Measurements from ENCODE around the gene DSN1. TPM values are rescaled to one million over a fixed set of nuclear protein-coding genes. Genes with fewer than 3 reads are reported as not detected.

The DSN1 gene
- total RNA-seq, 1 experiment from 2014 or later, result 40.5 TPM

DNA sequence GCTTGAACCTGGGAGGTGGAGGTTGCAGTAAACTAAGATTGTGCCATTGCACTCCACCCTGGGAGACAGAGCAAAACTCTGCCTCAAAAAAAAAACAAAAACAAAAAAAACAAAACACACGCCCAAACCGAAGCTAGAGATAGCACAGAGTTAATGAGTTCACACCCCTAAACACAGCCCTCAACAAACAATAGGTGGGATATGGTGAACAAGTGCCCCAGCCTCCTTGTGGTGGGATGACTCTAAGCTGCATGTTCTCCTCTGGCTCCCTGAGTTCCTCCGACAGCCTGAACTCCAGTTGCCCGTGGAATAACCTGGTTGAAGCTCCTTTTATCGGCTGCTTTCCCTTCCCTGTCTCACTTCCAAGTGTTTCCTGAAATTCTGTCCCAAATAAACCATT, 22.1 kb upstream of the DSN1 start:
- DNase-seq (ENCODE audit: low read depth), result no peak

DNA sequence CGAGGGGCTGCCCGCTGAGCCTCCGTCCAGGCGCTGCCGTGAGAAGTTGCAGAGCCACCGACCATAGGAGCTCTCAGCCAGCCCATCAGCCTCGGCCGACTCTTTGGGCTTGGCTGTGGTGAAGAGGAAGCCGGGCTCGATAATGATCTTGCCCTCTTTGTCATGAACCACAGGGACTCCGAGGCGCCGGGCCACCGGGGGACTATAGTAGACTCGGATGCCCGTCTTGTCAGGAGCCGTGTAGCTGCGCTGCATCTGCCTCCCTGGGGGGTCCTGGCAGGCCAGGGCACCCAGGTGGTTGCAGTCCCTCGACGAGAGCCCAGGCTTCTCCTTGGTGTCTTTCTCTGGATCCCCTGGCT, 20.5 kb upstream of the DSN1 start:
- no peak for DNase-seq (ENCODE audit: low read depth)

DNA sequence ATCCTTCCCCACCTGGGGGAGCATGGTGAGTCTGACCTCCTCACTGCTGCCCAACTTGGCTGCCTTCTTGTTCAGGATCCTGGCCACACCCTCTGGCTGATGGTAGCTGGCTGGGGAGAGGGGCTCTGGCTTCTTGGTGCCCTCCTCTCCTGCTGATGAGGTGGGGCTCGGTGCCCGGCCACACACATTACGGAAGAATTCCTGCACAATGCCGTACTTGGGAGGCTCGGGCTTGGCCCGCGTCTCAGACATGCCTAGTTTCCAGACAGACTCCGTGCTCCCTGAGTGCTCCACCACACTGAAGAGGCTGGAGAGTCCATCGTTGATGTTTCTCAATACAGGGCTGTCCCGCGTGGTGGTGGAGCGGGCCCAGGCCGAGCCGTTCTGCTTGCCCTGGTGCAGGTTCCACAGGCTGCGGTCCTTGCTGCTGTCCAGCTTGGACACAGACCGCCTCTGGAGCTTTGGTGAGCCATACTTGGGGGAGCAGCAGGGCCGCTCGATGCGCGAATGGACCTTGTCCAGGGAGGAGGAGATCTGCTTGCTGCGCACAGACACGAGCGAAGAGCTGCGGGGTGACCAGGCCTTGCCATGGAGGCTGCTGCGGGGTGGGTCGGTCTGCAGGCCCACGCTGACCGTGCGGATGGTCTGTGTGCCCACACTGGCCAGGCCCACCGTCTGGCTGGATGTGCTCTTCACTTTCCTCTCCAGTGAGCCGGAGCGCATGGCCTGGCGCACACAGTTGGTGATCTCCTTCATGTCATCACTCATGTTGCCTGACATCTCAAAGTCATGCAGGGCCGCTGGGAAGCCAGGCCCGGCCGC, 19.9 kb upstream of the DSN1 start:
- no peak for DNase-seq (ENCODE audit: low read depth)

DNA sequence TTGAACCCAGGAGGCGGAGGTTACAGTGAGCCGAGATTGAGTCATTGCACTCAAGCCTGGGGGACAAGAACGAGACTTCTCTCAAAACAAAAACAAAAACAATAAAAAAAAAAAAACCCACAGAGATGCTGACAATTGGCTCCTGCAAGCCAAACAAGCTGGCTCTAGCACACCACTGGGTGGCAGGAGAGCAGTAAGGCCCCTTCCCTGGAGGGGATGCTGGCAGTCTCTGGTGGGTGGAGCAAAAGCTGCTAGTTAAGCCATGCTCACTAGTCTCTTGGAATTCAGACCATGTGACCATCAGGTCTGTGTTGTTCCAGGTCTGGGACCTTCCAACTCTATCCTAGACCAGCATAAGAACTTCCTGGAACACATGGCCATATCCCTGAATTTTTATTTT, 18.9 kb upstream of the DSN1 start:
- DNase-seq (ENCODE audit: low read depth), result peak; percentile 77

DNA sequence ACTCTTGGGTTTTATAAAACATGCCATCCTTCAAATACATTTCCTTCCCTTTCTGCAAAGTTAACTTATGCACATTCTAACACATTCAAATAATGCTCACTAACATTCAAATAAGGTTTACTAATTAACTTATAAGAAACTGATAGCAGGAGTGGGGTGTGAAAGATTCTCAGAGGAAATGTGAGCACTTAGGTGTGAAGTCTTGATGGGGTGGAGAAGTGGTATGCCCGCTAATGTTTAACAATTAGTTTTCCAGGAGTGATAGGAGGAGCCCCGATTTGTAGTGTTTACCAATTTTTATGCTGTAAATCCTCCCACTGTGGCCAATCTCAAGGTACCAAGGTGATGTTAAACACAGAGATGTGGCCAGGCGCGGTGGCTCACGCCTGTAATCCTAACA, 18.3 kb upstream of the DSN1 start:
- DNase-seq (ENCODE audit: low read depth), result no peak

GRCh38 chr20:36786663-36787062, 13.1 kb upstream of the DSN1 start:
- no peak for DNase-seq (ENCODE audit: low read depth)

DNA sequence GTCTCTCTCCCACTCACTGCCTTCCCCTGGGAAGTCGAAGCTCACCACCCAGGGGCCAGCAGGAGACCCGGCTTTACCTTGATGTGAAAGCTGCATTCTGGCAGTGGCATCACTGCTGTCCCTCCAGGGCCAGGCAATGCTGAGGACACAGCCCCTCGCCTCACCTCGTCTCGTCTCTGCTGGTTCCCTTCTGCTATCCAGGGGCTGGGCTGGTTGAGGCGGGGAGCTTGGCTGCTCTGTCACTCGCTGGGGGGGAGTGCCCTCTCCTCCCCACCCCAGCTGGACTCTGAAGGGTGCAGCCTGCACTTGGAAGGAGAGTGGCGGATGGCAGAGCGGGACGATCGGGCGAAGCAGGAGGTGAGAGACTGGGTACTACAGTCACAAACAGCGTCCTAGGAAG, 12.7 kb upstream of the DSN1 start:
- no peak for DNase-seq (ENCODE audit: low read depth)

GRCh38 chr20:36785308-36785707, 11.7 kb upstream of the DSN1 start:
- no peak for DNase-seq (ENCODE audit: low read depth)

DNA sequence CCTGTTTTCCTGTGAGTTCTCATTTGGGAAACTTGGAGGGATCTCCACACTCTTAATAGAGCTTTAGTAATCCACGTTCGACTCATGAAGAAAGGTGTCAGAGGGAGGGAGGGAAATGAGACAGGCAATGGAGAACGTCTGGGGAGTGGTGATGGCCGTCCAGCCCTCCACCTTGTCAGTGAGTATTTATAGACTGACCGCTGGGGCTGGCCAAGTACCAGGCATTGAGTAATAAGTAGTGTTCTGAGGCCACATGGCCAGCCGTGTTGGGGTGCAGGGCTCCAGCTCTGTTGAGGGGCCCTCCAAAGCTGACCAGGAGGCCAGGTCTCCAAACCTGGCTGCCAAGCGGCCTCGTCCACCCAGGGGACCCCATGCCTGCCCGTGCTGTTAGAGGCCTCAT, 11.3 kb upstream of the DSN1 start:
- DNase-seq (ENCODE audit: low read depth), result no peak

GRCh38 chr20:36784116-36784515, 10.6 kb upstream of the DSN1 start:
- DNase-seq (ENCODE audit: low read depth), result no peak

DNA sequence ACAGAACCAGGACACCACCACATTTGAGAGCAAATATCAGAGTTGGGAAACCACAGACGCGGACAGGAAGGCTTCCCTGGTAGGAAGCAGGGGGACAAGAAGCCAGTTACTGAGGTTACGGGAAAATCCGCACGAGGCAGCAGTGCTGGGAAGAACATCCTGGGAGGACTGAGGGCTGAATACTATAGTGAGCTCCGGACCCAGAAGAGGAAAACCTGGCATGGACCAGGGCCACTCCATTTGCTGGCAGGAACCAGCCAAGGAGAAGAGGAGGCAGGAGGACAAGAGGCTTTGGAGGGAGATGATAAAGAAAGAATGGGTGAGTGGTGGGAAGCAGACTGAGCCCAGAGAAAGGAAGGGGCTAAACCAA, 6.1 kb upstream of the DSN1 start:
- no peak for DNase-seq (ENCODE audit: low read depth)

DNA sequence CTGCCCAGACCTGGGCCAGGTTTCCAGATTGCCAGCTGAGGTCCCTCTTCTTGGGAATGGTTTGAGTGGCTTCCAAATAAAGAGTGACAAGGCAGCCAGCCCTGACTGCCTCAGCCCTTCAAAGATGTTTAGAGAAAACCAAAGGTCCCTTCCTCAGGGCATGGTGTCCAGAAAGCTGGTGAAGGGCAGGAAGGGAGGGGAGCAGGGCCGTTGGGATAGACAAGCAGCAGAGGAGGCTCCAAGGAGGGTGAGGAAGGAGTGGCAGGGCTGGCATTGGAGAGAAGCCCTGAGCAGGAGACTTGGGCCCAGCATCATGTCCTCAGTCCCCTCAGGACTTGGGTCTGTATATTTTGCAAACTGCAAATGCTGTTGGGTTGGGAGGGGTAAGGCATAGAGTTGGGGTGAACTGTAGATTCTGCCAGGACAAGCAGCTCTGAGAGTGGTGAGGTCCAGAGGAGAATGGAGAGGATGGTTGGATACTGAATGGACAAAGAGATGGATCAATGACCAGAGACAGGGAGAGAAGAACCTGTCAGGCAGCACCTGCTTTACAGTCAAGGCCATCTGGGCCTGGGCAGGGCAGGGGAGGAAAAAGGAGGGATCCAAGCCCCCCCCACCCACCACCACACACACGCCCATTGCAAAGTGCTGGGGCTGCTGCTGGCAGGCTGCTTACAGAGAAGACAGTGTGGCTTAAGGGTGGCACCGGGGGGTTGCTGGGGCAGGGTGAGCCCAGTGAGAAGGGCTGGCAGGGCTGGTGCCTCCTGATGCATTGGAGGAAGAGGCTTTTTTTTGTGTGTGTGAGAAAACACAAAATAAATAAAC, 5.5 kb upstream of the DSN1 start:
- no peak for DNase-seq (ENCODE audit: low read depth)

GRCh38 chr20:36777576-36777975, 4.0 kb upstream of the DSN1 start:
- DNase-seq (ENCODE audit: low read depth), result no peak

DNA sequence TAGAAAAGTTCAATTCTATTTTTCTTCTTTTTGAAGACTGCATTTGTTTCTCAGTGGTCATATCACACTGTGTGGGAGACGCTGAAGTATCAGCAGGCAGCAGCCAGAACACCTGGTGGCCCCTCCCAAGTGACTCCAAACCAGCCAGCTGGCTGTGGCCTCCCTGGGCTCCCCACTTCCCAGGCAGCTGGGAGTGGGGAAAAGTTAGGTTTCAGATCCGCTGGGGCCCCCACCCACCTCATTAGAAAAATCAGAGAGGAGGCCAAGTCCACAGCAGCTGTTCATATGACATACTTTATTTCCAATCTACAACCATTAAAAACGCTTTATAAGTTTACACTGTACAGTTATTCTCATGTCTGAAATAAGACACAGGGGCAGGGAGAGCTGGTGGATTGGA, 3.6 kb upstream of the DSN1 start:
- no peak for DNase-seq (ENCODE audit: low read depth)

GRCh38 chr20:36775826-36776225, 2.3 kb upstream of the DSN1 start:
- no peak for DNase-seq (ENCODE audit: low read depth)

DNA sequence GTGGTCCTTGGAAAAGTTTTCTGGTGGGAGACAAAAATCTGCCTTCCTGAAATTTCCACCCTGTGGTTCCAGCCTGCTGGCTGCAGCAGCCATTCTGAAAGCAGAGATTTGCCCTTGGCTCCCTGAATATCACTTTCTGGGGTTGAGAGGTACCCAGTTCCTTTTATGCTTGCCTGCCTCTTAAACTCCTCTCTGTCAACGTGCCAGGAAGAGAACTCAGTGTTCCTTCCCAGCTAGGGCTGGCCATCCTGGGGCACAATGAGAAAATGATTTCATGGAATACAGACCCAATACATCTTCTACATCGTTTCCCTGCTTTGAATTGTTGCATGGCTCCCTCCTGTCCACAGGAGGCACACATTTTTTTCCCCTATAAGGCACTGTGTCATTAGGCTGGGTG, 1.6 kb upstream of the DSN1 start:
- DNase-seq (ENCODE audit: low read depth), result peak; percentile 9

GRCh38 chr20:36773107-36773596, 411 bp downstream of the DSN1 start:
- DNase-seq (ENCODE audit: low read depth), result peak; percentile 12

DNA sequence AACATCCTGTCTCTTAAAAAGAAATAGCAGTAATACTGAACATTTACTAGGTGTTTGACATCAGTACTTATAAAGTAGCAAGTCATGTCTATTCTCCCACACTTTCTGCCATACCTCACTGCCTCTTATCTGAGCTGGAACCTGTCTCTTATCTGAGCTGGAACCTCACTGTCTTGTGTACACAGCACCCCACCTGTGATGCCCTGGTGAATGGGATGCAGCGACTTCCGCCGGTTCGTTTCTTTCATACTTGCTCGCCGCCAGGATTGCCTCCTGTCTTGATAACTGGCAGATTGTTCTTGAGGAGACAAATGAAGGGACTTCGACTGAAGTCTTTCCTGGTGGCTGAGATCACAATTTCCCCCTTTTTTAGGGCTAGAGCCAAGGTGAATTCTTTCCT, 2.9 kb downstream of the DSN1 start:
- DNase-seq (ENCODE audit: low read depth), result no peak

DNA sequence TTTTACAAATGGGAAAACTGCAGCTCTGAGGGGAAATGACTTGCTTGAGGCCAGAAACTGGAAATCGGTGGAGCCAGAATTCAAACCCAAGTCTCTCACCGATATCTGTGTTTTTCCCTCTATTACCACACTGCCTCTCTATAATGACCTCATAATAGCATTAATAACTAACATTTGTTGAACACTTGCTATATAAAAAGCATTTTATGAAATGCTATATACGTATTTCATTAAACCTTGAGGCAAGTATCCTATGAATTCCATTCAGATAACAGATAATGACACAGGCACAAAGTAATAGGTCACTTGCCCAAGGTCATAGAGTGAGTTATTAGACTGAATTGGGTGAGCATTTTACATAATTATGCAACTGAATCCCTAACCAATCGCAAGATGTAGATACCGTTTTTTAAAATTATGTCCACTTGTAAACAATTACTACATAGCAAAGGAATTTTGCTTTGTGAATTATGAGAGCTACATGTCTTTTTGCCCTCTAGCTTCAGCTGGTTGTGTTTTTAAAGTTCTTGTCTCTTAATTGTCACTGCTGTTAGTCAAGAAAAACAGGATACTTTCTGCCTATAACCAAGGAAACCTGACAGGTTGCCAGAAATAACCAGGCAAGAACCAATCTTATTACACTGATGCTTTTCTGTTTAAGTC, 4.7 kb downstream of the DSN1 start:
- no peak for DNase-seq (ENCODE audit: low read depth)

DNA sequence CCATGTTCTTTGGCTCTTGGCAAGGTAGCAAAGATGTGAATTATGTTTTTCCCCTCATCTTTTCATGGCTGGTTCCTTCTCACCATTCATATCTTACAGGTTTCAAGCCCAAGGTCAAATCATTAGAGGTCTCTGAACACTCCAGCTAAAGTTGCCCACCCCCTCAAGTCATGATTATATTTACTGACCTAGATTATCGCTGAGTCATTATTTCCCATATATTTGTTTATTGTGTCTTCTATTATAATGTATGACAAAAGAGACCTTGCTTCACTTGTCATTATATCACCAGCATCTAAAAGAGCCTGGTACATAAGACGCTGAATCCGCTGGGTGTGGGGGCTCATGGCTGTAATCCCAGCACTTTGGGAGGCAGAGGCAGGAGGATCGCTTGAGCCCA, 12.4 kb downstream of the DSN1 start:
- DNase-seq (ENCODE audit: low read depth), result no peak

GRCh38 chr20:36760647-36761046, 12.9 kb downstream of the DSN1 start:
- no peak for DNase-seq (ENCODE audit: low read depth)

- no peak for DNase-seq (ENCODE audit: low read depth)
These were observed 15.3 kb downstream of the DSN1 start for GRCh38 chr20:36758276-36758675.

Data from LHCN-M2 (cell line).